Activated CD8-positive, alpha-beta memory T cell treated with anti-CD3 and anti-CD28 coated beads for 4 hours (primary cell): Measurements from ENCODE around the gene AKAP1.

Experiments used
- DNase-seq, 2 donors: peaks; one replicate each; pipeline ENCODE4 v3.0.0-alpha.2; 2020; ENCODE audit warnings: low read depth in 2 of 2

Gene AKAP1

DNA sequence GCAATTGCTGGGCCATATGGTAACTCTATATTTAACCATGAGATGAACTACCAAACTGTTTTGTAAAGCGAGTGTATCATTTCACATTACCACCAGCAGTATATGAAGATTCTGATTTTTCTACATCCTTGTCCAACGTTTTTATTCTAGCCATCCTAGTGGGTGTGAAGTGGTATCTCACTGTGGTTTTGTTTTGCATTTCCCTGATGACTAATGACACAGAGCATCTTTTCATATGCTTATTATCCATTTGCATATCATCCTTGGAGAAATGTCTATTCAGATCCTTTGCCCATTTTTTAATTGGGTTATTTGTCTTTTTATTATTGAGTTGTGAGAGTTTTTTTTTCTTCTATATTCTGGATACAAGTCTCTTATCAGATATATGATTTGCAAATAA lies 83.6 kb downstream of the AKAP1 start:
- DNase-seq: no peak

DNA sequence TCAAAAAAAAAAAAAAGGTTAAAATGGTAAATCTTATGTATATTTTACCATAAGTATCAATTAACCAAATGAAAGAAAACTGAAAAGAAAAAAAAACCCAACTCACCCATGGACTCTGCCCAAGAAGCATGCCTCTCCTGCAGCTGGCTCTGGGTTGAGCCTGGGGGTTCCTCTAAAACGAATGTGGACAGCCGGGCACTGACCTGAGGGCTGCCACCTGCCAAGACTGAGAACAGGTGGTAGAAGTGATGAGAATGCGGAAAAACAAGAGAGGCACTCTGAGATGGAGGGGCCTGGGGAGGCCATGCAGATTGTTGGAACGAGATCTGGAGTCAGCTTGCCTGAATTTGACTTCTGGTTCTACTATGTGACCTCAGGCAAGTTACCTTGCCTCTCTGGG lies 85.8 kb downstream of the AKAP1 start:
- no peak for DNase-seq
